ENCODE results near the gene FHL1.

DNA sequence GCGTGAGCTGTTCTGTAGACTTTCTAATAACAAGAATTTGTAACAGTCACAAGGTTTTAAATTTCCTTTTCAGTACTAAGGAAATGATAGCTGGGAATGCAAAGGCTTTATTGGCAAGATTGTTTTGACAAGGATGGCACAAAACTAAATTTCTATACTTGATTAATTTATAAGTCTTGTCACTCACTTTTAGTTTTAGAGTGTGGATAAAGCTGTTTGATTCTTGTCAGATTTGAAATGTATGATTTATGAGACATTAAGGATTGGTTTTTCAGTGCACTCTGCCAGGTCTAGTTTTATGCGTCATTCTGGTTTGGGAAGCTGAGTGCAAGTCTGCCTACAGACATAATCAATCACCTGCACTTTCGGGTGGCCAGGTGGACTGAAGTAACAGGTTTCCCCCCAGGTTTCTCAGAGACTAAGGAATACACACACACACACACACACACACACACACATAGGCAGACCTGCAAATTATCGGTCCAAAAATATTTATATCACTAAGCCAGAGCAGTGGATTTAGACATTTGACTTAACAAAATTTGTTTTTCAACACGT is 9.3 kb downstream of the FHL1 start:
- TF ChIP-seq, protein P1, sequence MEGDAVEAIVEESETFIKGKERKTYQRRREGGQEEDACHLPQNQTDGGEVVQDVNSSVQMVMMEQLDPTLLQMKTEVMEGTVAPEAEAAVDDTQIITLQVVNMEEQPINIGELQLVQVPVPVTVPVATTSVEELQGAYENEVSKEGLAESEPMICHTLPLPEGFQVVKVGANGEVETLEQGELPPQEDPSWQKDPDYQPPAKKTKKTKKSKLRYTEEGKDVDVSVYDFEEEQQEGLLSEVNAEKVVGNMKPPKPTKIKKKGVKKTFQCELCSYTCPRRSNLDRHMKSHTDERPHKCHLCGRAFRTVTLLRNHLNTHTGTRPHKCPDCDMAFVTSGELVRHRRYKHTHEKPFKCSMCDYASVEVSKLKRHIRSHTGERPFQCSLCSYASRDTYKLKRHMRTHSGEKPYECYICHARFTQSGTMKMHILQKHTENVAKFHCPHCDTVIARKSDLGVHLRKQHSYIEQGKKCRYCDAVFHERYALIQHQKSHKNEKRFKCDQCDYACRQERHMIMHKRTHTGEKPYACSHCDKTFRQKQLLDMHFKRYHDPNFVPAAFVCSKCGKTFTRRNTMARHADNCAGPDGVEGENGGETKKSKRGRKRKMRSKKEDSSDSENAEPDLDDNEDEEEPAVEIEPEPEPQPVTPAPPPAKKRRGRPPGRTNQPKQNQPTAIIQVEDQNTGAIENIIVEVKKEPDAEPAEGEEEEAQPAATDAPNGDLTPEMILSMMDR (IDR thresholded peaks at IDR 0.05; ENCODE audit: borderline replicate concordance, extremely low read depth, low read length, poor library complexity, severe bottlenecking), result no peak
- TF ChIP-seq EZH2 (IDR thresholded peaks at IDR 0.05; ENCODE audit: borderline replicate concordance, low read depth, low read length, severe bottlenecking), result no peak
